ENCODE results near the gene IGFBP6.
"Not testable (repeated sequence)": the region's sequence is repeated elsewhere in the genome, so short reads cannot be mapped to it uniquely, and the experiment has no call there.

IGFBP6 gene

GRCh38 chr12:53096759-53097158 lies 708 bp upstream of the IGFBP6 start:
- DNase-seq (ENCODE audit: low read depth, low spot score): no peak

GRCh38 chr12:53097207-53097563 lies 282 bp upstream of the IGFBP6 start:
- no peak for DNase-seq (ENCODE audit: low read depth, low spot score)

- no peak for DNase-seq (ENCODE audit: low read depth, low spot score)
Measured at GRCh38 chr12:53098354-53098981, 1.0 kb downstream of the IGFBP6 start.

GRCh38 chr12:53099071-53099882 lies 1.8 kb downstream of the IGFBP6 start:
- peak; percentile 71 for DNase-seq (ENCODE audit: low read depth, low spot score)

GRCh38 chr12:53100466-53101151 lies 3.1 kb downstream of the IGFBP6 start:
- no peak for DNase-seq (ENCODE audit: low read depth, low spot score)

- DNase-seq (ENCODE audit: low read depth, low spot score): no peak
Measured at GRCh38 chr12:53101266-53101665, 3.8 kb downstream of the IGFBP6 start.

GRCh38 chr12:53101931-53102781 lies 4.7 kb downstream of the IGFBP6 start:
- no peak for DNase-seq (ENCODE audit: low read depth, low spot score)

GRCh38 chr12:53102883-53103807 lies 5.7 kb downstream of the IGFBP6 start, which contains the start of gene SOAT2:
TSS of gene SOAT2 (plus strand) at chr12:53103486. CDS start at chr12:53103578, 92 bp downstream.
- DNase-seq (ENCODE audit: low read depth, low spot score): no peak

- no peak for DNase-seq (ENCODE audit: low read depth, low spot score)
Measured at GRCh38 chr12:53103860-53104305, 6.4 kb downstream of the IGFBP6 start.

GRCh38 chr12:53105256-53105655 lies 7.8 kb downstream of the IGFBP6 start:
- no peak for DNase-seq (ENCODE audit: low read depth, low spot score)

- DNase-seq (ENCODE audit: low read depth, low spot score): no peak
Measured at GRCh38 chr12:53105712-53106439, 8.4 kb downstream of the IGFBP6 start.

GRCh38 chr12:53107122-53107521 lies 9.7 kb downstream of the IGFBP6 start:
- DNase-seq (ENCODE audit: low read depth, low spot score): no peak

GRCh38 chr12:53112431-53112830 lies 15.0 kb downstream of the IGFBP6 start:
- DNase-seq (ENCODE audit: low read depth, low spot score): not testable (repeated sequence)

GRCh38 chr12:53113136-53113705 lies 15.8 kb downstream of the IGFBP6 start:
- no peak for DNase-seq (ENCODE audit: low read depth, low spot score)

- DNase-seq (ENCODE audit: low read depth, low spot score): no peak
Measured at GRCh38 chr12:53113951-53114350, 16.5 kb downstream of the IGFBP6 start.

- no peak for DNase-seq (ENCODE audit: low read depth, low spot score)
Measured at GRCh38 chr12:53115112-53115890, 17.8 kb downstream of the IGFBP6 start.

GRCh38 chr12:53115891-53116648 lies 18.6 kb downstream of the IGFBP6 start:
- no peak for DNase-seq (ENCODE audit: low read depth, low spot score)

- no peak for DNase-seq (ENCODE audit: low read depth, low spot score)
Measured at GRCh38 chr12:53118751-53119300, 21.4 kb downstream of the IGFBP6 start.

All from brain pericyte (primary cell).